Nucleus accumbens (tissue), 56 donors: ENCODE results near the gene RNF227.
"Not testable (repeated sequence)": the region's sequence is repeated elsewhere in the genome, so short reads cannot be mapped to it uniquely, and the experiment has no call there.

Experiments used
- DNase-seq, 56 donors: peaks; one replicate each; lab custom pipeline; 2025; lab: John Stamatoyannopoulos, UW

The RNF227 gene

GRCh38 chr17:7915611-7916384 lies at the start of gene RNF227:
RNF227 (minus strand) TSS chr17:7916289; CDS start chr17:7916195, 94 bp downstream.
- peak in 55 of 56 donors; percentile 31 to 90 (median 80) for DNase-seq

- no peak for DNase-seq
These were observed 45.3 kb upstream of the RNF227 start for GRCh38 chr17:7961421-7961820.

GRCh38 chr17:7959503-7960253 lies 43.6 kb upstream of the RNF227 start:
- DNase-seq, result no peak

GRCh38 chr17:7956228-7956965 lies 40.3 kb upstream of the RNF227 start:
- peak in 1 of 56 donors; percentile 35 for DNase-seq

GRCh38 chr17:7955414-7956227 lies 39.5 kb upstream of the RNF227 start:
- DNase-seq, result peak in 10 of 56 donors; percentile 1 to 44 (median 27)

GRCh38 chr17:7953266-7953665 lies 37.2 kb upstream of the RNF227 start:
- DNase-seq, result not testable (repeated sequence)

GRCh38 chr17:7951143-7951792 lies 35.2 kb upstream of the RNF227 start:
- no peak for DNase-seq

- DNase-seq, result no peak
These were observed 34.5 kb upstream of the RNF227 start for GRCh38 chr17:7950578-7950977.

GRCh38 chr17:7947651-7948050 lies 31.6 kb upstream of the RNF227 start:
- DNase-seq, result no peak

GRCh38 chr17:7946441-7946840 lies 30.4 kb upstream of the RNF227 start:
- DNase-seq, result no peak

- DNase-seq, result no peak
These were observed 29.6 kb upstream of the RNF227 start for GRCh38 chr17:7945651-7946050.

- no peak for DNase-seq
These were observed 28.2 kb upstream of the RNF227 start for GRCh38 chr17:7944326-7944725.

GRCh38 chr17:7943291-7943690 lies 27.2 kb upstream of the RNF227 start:
- no peak for DNase-seq

- DNase-seq, result no peak
These were observed 24.7 kb upstream of the RNF227 start for GRCh38 chr17:7940743-7941142.

GRCh38 chr17:7940034-7940433 lies 23.9 kb upstream of the RNF227 start:
- no peak for DNase-seq

- DNase-seq, result peak in 3 of 56 donors; percentile 6 to 9 (median 6)
These were observed 19.8 kb upstream of the RNF227 start for GRCh38 chr17:7935859-7936258.

GRCh38 chr17:7932949-7933348 lies 16.9 kb upstream of the RNF227 start:
- DNase-seq, result peak in 3 of 56 donors; percentile 15 to 17 (median 17)

GRCh38 chr17:7932483-7932891 lies 16.4 kb upstream of the RNF227 start:
- DNase-seq, result peak in 9 of 56 donors; percentile 9 to 55 (median 28)

GRCh38 chr17:7931709-7932482 lies 15.8 kb upstream of the RNF227 start, which contains the start of the genes CNTROB and TRAPPC1:
CNTROB (plus strand) TSS chr17:7932206; CDS start chr17:7933080, 874 bp downstream.
TRAPPC1 (minus strand) TSS chr17:7931946; CDS start chr17:7931829, 117 bp downstream.
- DNase-seq, result peak; percentile 93 to 100 (median 99)
